HG02798 (cell line): ENCODE measurements around the gene METTL9.
"Not testable (repeated sequence)": the region's sequence is repeated elsewhere in the genome, so short reads cannot be mapped to it uniquely, and the experiment has no call there.

Experiments used
- ATAC-seq: cut with Tn5 transposase; IDR thresholded peaks from one replicate; pipeline ENCODE4 v1.9.1; 2021; ENCODE audit warnings: mild to moderate bottlenecking; ENCODE audit not compliant: unreplicated experiment, poor library complexity

Gene METTL9

GRCh38 chr16:21608639-21609328 is 9.4 kb downstream of the METTL9 start:
- no peak for ATAC-seq

DNA sequence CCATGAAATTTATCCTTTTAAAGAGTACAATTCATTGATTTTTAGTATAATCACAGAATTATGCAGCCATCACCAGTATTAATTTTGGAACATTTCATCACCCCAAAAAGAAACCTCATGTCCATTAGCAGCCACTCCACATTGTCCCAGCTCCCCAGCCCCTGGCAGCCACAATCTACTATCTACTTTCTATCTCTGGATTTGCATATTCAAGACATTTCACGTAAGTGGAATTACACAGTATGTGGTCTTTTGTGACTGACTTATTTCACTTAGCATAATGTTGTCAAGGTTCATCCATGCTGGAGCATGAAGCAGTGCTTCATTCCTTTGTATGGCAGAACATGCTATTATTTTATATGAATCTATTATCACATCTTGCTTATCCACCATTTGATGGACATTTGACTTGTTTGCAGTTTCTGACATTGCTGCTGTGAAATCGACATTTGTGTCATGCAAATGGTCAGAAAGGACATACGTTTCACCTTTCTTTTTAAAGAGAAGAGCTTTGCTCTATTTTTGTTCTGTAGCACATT is 10.7 kb downstream of the METTL9 start:
- ATAC-seq: no peak

- no peak for ATAC-seq
These were observed 11.4 kb downstream of the METTL9 start for GRCh38 chr16:21610766-21611165.

DNA sequence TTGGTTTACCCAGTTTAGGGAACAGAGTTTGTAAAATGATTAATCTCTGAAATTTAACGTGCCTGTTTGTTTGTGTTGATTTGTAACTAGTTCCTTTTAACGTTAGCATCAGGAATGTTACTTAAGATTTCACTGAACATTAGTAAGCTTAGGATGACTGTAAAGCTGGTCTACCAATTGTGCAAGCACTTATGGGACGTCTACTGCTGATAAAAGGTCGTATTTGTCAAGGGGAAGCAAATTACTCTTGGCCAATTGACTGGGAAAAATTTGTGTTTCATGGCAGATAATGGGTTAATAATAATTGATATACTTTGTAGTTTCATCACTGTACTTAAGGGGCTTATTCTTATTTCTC is 11.8 kb downstream of the METTL9 start:
- no peak for ATAC-seq

DNA sequence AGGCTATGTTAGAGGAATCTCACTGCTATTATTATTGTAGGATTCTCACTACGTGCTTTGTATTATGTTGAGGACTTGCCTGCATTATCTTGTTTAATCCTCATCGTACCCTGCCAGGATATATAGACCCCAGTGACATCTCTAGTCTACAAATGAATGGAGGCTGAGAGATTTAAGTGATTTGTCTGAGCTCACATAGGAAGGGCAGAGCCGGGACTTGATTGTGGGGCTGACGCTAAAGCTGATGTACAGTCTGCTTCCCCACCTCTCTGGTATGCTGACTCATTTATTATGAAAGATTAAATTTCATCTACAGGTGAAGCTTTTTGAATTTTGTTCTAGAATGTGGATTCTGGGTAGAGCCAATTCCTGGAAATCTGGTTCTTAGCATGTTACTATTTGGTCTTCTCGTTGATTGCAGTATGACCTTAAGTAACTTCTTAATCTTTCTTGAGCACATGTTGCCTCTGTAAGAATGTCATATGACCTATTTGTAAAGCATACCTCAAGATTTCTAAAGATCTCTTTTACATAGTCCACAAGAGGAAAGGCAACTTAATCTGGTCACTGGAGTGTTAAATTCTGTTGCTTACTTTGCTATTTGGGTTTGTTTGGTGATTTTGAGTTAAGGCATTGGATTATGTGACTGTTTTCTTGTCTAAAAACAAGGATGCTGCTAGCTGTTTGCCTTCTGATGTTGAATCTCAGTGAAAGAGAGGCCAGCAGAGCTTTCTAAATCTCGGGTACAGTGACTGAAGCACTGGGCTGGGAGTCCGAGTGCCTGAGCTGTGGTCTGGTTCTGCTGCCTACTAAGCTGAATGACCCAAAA is 12.4 kb downstream of the METTL9 start:
- no peak for ATAC-seq

- ATAC-seq: no peak
These were observed 14.0 kb downstream of the METTL9 start for GRCh38 chr16:21613361-21613760.

DNA sequence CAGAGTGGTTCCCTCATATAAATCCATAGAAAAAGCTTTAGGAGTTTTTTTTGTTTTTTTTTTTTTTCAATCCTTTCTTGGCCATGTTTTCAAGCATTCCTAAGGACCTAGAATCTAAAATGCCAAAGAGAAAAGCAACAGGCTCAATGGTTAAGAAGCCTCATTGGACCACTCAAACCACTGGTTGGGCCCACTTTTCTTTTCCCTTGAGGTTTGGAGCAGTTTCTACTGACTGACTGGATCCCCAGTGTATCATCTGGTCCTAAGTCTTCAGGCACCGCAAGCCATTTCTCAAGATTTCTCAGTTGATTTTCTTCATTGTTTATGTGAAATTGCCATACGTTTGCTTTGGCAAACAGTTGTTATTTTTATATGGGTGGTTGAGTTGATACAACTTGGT is 14.4 kb downstream of the METTL9 start:
- ATAC-seq: no peak

- no peak for ATAC-seq
These were observed 15.5 kb downstream of the METTL9 start for GRCh38 chr16:21614896-21615295.

GRCh38 chr16:21617607-21618006 is 18.2 kb downstream of the METTL9 start:
- ATAC-seq: no peak

- no peak for ATAC-seq
These were observed 18.9 kb downstream of the METTL9 start for GRCh38 chr16:21618281-21618680.

DNA sequence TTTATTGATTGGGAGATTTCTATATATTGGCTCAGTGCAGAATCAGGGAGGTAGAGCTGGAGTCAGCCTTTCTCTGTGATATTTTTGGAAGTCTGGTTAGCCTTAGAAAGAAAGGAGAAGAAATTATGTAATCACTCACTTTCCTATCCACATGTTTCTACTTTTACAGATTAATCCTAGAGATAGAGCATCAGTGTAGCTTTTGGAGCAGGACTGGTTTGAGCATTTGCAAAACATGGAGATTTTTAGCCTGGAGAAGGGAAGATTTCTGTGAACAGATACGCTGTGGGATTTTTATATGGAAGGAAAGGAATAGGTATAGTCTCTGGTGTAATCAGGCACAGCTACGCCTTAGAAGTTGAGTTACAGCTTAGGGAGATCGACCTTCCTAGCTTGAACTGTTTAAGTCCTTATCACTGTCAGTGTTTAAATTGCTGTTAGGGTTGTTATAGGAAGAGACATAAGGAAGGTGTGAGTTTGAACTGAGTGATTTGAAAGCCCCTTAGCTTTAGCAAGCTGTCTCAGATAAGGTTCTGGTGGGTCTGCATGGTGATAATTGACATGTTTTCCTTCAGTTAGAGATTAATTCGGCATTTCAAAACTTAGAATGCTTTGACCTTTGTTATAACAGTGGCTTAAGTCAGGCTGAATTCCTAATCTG is 20.5 kb downstream of the METTL9 start:
- ATAC-seq: no peak

GRCh38 chr16:21620592-21620991 is 21.2 kb downstream of the METTL9 start:
- no peak for ATAC-seq

DNA sequence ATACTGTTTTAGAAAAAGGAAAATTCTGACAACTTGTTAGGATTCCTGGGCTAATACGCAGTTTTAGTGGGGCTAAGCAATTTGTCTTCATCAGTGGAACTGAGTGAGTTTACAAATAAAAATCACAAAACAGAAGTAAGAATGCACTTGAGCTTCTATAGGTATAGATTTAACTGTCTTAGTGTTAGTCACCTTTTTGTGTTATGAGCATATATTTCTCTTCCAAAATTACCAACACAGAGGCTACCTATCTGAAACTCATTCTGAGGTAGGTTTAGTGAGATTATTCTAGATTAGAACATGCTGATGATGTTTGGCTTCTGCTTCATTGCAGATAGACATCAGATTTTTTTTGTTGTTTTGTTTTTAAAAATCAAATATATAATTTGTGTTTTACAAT is 23.2 kb downstream of the METTL9 start:
- ATAC-seq: no peak

DNA sequence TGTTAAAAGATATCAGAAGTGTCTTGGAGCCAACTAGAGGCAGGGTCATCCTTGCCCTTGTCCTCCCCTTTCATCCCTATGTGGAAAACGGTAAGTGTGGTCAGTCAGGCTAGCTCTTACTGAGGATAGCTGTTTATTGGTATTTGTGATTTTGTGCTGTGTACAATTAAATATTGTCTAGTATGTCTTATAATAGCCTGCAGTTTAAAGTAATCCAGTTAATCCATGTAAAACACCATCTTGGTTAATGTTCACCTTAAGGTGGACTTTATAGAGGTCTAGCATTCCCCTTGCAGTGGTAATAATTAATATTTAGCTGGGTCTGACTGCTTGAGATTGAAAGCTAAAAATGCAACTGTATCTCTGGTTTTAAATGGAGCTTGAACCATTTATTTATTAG is 25.6 kb downstream of the METTL9 start:
- ATAC-seq: no peak

DNA sequence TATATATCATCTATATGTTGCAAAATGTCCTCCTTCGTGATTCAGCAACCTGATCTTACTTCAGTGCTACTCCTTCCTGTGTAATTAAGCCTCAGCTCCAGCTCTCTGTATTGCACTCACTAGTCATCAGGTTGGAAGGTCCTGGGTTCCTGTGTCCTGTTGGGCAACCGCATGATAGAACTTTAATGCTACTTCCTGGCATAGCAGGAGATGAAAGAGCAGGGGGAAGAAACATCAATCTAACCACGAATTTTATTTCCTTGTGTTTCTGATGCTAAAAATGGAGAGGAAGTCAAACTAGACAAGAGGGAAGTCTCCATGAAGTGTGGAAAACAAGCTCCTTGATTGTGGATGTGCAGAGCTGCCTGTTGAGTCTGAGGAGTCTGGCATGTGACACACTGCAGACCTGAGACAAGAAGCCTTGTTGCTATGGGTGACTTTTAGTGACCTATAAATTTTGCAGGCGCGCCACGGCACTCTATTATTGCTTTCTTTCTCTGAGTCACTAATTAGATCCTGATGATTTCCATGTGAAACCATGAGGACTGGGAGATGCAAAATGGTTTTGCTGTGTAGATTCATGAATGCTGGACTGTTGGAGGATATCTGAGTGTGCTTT is 27.4 kb downstream of the METTL9 start:
- no peak for ATAC-seq

DNA sequence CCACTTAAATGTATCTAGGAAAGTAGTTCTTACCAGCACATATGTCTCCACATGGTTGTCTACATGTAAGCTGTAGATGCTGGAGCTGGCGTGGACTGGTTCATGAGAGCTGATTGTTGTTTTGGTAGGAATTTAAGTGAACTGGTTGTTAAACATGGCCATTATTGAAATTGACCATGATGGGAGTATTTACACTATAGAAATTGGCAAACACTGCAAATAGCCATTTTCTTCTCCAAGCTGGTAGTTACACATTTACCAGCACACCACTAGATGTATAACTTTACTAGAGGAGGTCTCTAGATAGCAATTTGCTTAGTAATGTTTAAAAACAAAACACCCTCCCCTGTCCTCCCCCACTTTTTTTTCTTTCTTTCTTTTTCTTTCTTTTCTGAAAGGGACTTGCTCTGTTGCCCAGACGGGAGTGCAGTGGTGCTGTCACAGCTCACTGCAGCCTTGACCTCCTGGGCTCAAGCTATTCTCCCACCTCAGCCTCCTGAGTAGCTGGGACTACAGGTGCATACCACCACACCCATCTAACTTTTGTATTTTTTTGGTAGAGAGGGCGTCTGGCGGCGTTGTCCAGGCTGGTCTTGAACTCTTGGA is 28.8 kb downstream of the METTL9 start:
- ATAC-seq: no peak

GRCh38 chr16:21628772-21629171 is 29.4 kb downstream of the METTL9 start:
- no peak for ATAC-seq

- ATAC-seq: not testable (repeated sequence)
These were observed 30.5 kb downstream of the METTL9 start for GRCh38 chr16:21629616-21630539.

- not testable (repeated sequence) for ATAC-seq
These were observed 31.5 kb downstream of the METTL9 start for GRCh38 chr16:21630866-21631265.
